ENCODE data around the gene CCDC124.

CCDC124 gene

GRCh38 chr19:17989425-17990094, 56.7 kb downstream of the CCDC124 start:
- no peak for DNase-seq

GRCh38 chr19:17993076-17993813, 60.4 kb downstream of the CCDC124 start:
- no peak for DNase-seq

All from NCI-H1436 (cell line).